GM12801 (cell line): ENCODE measurements around the gene MTARC2.

Experiments
- CTCF ChIP-seq: IDR thresholded peaks from one replicate; pipeline ENCODE4 v1.5.1; 2011; ENCODE audit warnings: control low read depth; ENCODE audit not compliant: insufficient read length; ENCODE audit errors: extremely low read depth

Gene MTARC2

GRCh38 chr1:220705782-220706181 lies 42.3 kb upstream of the MTARC2 start:
- no peak for TF ChIP-seq CTCF

- no peak for TF ChIP-seq CTCF
Measured at GRCh38 chr1:220706480-220706879, 41.6 kb upstream of the MTARC2 start.

- TF ChIP-seq CTCF, result no peak
Measured at GRCh38 chr1:220707160-220707559, 41.0 kb upstream of the MTARC2 start.

GRCh38 chr1:220708244-220708643 lies 39.9 kb upstream of the MTARC2 start:
- TF ChIP-seq CTCF, result no peak

- no peak for TF ChIP-seq CTCF
Measured at GRCh38 chr1:220708936-220709801, 39.0 kb upstream of the MTARC2 start.

- no peak for TF ChIP-seq CTCF
Measured at GRCh38 chr1:220710333-220710732, 37.8 kb upstream of the MTARC2 start.

GRCh38 chr1:220711056-220711809 lies 36.9 kb upstream of the MTARC2 start:
- no peak for TF ChIP-seq CTCF
